HEK293T (cell line): ENCODE measurements around the gene CUBN.

Experiments used
- CTCF ChIA-PET: fragments of 350-600 bp; formaldehyde crosslinking; extraction: SDS; loops from one replicate; lab custom pipeline; 2021; ENCODE audit warnings: antibody characterized with exemption, inconsistent platforms; lab: Yijun Ruan, JAX
- POLR2A ChIA-PET: fragments of 350-600 bp; formaldehyde crosslinking; extraction: SDS; loops from one replicate; lab custom pipeline; 2020; ENCODE audit warnings: antibody characterized with exemption, inconsistent platforms; lab: Yijun Ruan, JAX
- DNase-seq: peaks from one replicate; pipeline ENCODE4 v3.0.0; 2012; ENCODE audit warnings: mixed read lengths; ENCODE audit errors: extremely low spot score
- ARNT ChIP-seq: fragments of 450-650 bp; IDR thresholded peaks from 2 replicates; pipeline ENCODE4 v1.6.1; 2017; ENCODE audit warnings: mild to moderate bottlenecking
- BHLHE40 ChIP-seq: fragments of 450-650 bp; IDR thresholded peaks from 2 replicates; pipeline ENCODE4 v1.6.1; 2016; ENCODE audit warnings: mild to moderate bottlenecking, moderate library complexity, borderline replicate concordance
- CTBP1 ChIP-seq: fragments of 450-650 bp; IDR thresholded peaks from 2 replicates; pipeline ENCODE4 v1.6.1; 2016; ENCODE audit warnings: borderline replicate concordance
- ELF4 ChIP-seq: fragments of 450-650 bp; IDR thresholded peaks from 2 replicates; pipeline ENCODE4 v1.6.1; 2017; ENCODE audit warnings: antibody characterized with exemption
- FOXA1 ChIP-seq: fragments of 450-650 bp; IDR thresholded peaks from 2 replicates; pipeline ENCODE4 v1.6.1; 2016; ENCODE audit warnings: mild to moderate bottlenecking
- FOXK2 ChIP-seq: fragments of 450-650 bp; IDR thresholded peaks from 2 replicates; pipeline ENCODE4 v1.6.1; 2016; ENCODE audit warnings: mild to moderate bottlenecking
- FOXM1 ChIP-seq: fragments of 450-650 bp; IDR thresholded peaks from 2 replicates; pipeline ENCODE4 v1.6.1; 2017; ENCODE audit warnings: mild to moderate bottlenecking, borderline replicate concordance
- HDGF ChIP-seq: fragments of 450-650 bp; IDR thresholded peaks from 2 replicates; pipeline ENCODE4 v1.6.1; 2017; ENCODE audit warnings: antibody characterized with exemption, borderline replicate concordance
- L3MBTL2 ChIP-seq: fragments of 450-650 bp; conservative IDR thresholded peaks from 2 replicates; pipeline ENCODE4 v1.6.1; 2016; ENCODE audit warnings: mild to moderate bottlenecking
- LEF1 ChIP-seq: fragments of 450-650 bp; IDR thresholded peaks from 2 replicates; pipeline ENCODE4 v1.6.1; 2017; ENCODE audit warnings: mild to moderate bottlenecking, borderline replicate concordance
- NFRKB ChIP-seq: fragments of 450-650 bp; IDR thresholded peaks from 2 replicates; pipeline ENCODE4 v1.6.1; 2016; ENCODE audit warnings: mild to moderate bottlenecking, moderate library complexity
- PKNOX1 ChIP-seq: fragments of 450-650 bp; IDR thresholded peaks from 2 replicates; pipeline ENCODE4 v1.6.1; 2016
- SP1 ChIP-seq: fragments of 450-650 bp; IDR thresholded peaks from 2 replicates; pipeline ENCODE4 v1.6.1; 2017
- SUZ12 ChIP-seq: fragments of 450-650 bp; IDR thresholded peaks from 2 replicates; pipeline ENCODE4 v1.6.1; 2016; ENCODE audit warnings: mild to moderate bottlenecking
- TARDBP ChIP-seq: fragments of 450-650 bp; IDR thresholded peaks from 2 replicates; pipeline ENCODE4 v1.6.1; 2016
- ZNF384 ChIP-seq: fragments of 450-650 bp; IDR thresholded peaks from 2 replicates; pipeline ENCODE4 v1.6.1; 2016

CUBN gene

GRCh38 chr10:16929069-16929468 lies 200.5 kb downstream of the CUBN start:
- POLR2A ChIA-PET, result no interaction called here
- no peak for DNase-seq
- CTCF ChIA-PET, result no interaction called here
- TF ChIP-seq FOXA1 (no peak), CTBP1 (no peak), FOXM1 (no peak), ARNT (no peak), PKNOX1 (no peak), SP1 (no peak), NFRKB (no peak), HDGF (no peak), L3MBTL2 (no peak), FOXK2 (no peak), LEF1 (no peak), TARDBP (no peak)

GRCh38 chr10:16927546-16927945 lies 202.1 kb downstream of the CUBN start:
- ChIA-PET POLR2A (no interaction called here), CTCF (no interaction called here)
- TF ChIP-seq ZNF384 (no peak), SUZ12 (no peak), HDGF (no peak), SP1 (no peak), BHLHE40 (no peak), TARDBP (no peak), NFRKB (no peak), FOXM1 (no peak), LEF1 (no peak), CTBP1 (no peak), L3MBTL2 (no peak), FOXK2 (no peak), PKNOX1 (no peak), ARNT (no peak), ELF4 (no peak), FOXA1 (no peak)
- DNase-seq, result no peak

GRCh38 chr10:16923726-16924125 lies 205.9 kb downstream of the CUBN start:
- CTCF ChIA-PET, result no interaction called here
- TF ChIP-seq FOXK2 (no peak), SUZ12 (no peak), PKNOX1 (no peak), LEF1 (no peak), ZNF384 (no peak), FOXM1 (no peak), ARNT (no peak), SP1 (no peak)
- no peak for DNase-seq
- POLR2A ChIA-PET, result no interaction called here

- ChIA-PET POLR2A (no interaction called here), CTCF (no interaction called here)
- no peak for DNase-seq
- TF ChIP-seq L3MBTL2 (no peak), LEF1 (no peak), FOXM1 (no peak), PKNOX1 (no peak), FOXK2 (no peak), ARNT (no peak), TARDBP (no peak), ZNF384 (no peak), CTBP1 (no peak), FOXA1 (no peak), ELF4 (no peak), BHLHE40 (no peak), SP1 (no peak)
Observed at GRCh38 chr10:16923309-16923708, 206.3 kb downstream of the CUBN start.

- POLR2A ChIA-PET, result no interaction called here
- CTCF ChIA-PET, result no interaction called here
- TF ChIP-seq PKNOX1 (no peak), L3MBTL2 (no peak), SP1 (no peak), ELF4 (no peak), TARDBP (no peak), BHLHE40 (no peak), FOXM1 (no peak), FOXK2 (no peak), NFRKB (no peak), FOXA1 (no peak), CTBP1 (no peak), ARNT (no peak), LEF1 (no peak), ZNF384 (no peak), HDGF (no peak), SUZ12 (no peak)
- no peak for DNase-seq
Observed at GRCh38 chr10:16919121-16919982, 210.3 kb downstream of the CUBN start.
